OCI-LY7 (cell line): ENCODE measurements around the gene GRWD1. TPM values are rescaled to one million over a fixed set of nuclear protein-coding genes. Genes with fewer than 3 reads are reported as not detected.

ENCODE experiments used
- BruUV-seq: library from RNA; stranded (reverse); fragments of 400-500 nt; replicated peaks from 2 replicates; lab custom pipeline; 2021; lab: Mats Ljungman, UMichigan
- CTCF ChIA-PET: fragments of 300-600 bp; sonication (Branson Sonifier 250); formaldehyde crosslinking; loops from one replicate; lab custom pipeline; 2022; ENCODE audit warnings: antibody characterized with exemption; ENCODE audit not compliant: unreplicated experiment; lab: Charles Lee
- POLR2A ChIA-PET: fragments of 300-600 bp; sonication (Branson Sonifier 250); formaldehyde crosslinking; loops from one replicate; lab custom pipeline; 2022; ENCODE audit warnings: antibody characterized with exemption; lab: Charles Lee
- DNase-seq: peaks from one replicate; pipeline ENCODE4 v3.0.0-alpha.2; 2015; ENCODE audit warnings: low spot score
- H2AFZ ChIP-seq: fragments of 200-600 bp; sonication (generic), shearing (Covaris generic); 2 replicates; pipeline ENCODE4 v1.6.1; 2014; ENCODE audit warnings: mild to moderate bottlenecking, antibody characterized with exemption, low read length, moderate library complexity
- H3K27ac ChIP-seq: fragments of 200-600 bp; sonication (generic); 2 replicates; pipeline ENCODE4 v1.5.1; 2014; ENCODE audit warnings: mixed run types, low read depth, mild to moderate bottlenecking, moderate library complexity, low read length, inconsistent platforms; ENCODE audit not compliant: poor library complexity, severe bottlenecking
- H3K36me3 ChIP-seq: fragments of 200-600 bp; sonication (generic); 2 replicates; pipeline ENCODE4 v1.6.1; 2014; ENCODE audit warnings: mild to moderate bottlenecking, antibody characterized with exemption, low read length, moderate library complexity, mixed read lengths; ENCODE audit not compliant: insufficient read depth
- H3K4me1 ChIP-seq: fragments of 200-600 bp; sonication (generic); 2 replicates; pipeline ENCODE4 v1.5.1; 2014; ENCODE audit warnings: mild to moderate bottlenecking, low read length; ENCODE audit not compliant: insufficient read depth, poor library complexity, severe bottlenecking
- H3K4me2 ChIP-seq: fragments of 200-600 bp; sonication (generic); 2 replicates; pipeline ENCODE4 v1.6.1; 2014; ENCODE audit warnings: mild to moderate bottlenecking, low read length
- H3K4me3 ChIP-seq: fragments of 200-600 bp; sonication (generic); 2 replicates; pipeline ENCODE4 v1.5.1; 2014; ENCODE audit warnings: mild to moderate bottlenecking, low read depth, low read length; ENCODE audit not compliant: poor library complexity, severe bottlenecking
- H3K79me2 ChIP-seq: fragments of 200-600 bp; sonication (generic); 2 replicates; pipeline ENCODE4 v1.6.1; 2016; ENCODE audit warnings: low read depth, mild to moderate bottlenecking, low read length, moderate library complexity, mixed read lengths; ENCODE audit not compliant: insufficient read depth
- H3K9me2 ChIP-seq: fragments of 200-600 bp; sonication (generic); 2 replicates; pipeline ENCODE4 v1.6.1; 2016; ENCODE audit warnings: mild to moderate bottlenecking, low read length, mixed read lengths; ENCODE audit not compliant: insufficient read depth
- H3K9me3 ChIP-seq: fragments of 200-600 bp; sonication (generic); 2 replicates; pipeline ENCODE4 v1.6.1; 2014; ENCODE audit warnings: mild to moderate bottlenecking, mixed run types, low read length, mixed read lengths
- H4K20me1 ChIP-seq: fragments of 200-600 bp; sonication (generic); 2 replicates; pipeline ENCODE4 v1.6.1; 2014; ENCODE audit warnings: mild to moderate bottlenecking, antibody characterized with exemption, low read length, moderate library complexity, mixed read lengths; ENCODE audit not compliant: insufficient read depth
- CTCF ChIP-seq: fragments of 200-600 bp; sonication (generic); conservative IDR thresholded peaks from 2 replicates; pipeline ENCODE4 v1.5.1; 2014; ENCODE audit warnings: mild to moderate bottlenecking, antibody characterized with exemption, low read length, moderate library complexity, mixed read lengths
- EZH2phosphoT487 ChIP-seq: fragments of 200-600 bp; sonication (generic); IDR thresholded peaks from 2 replicates; pipeline ENCODE4 v1.6.1; 2018; ENCODE audit warnings: low read depth, borderline replicate concordance, mild to moderate bottlenecking, mixed run types, antibody characterized with exemption, low read length, moderate library complexity, mixed read lengths
- intact Hi-C: fragments of 100-400 bp; cut with micrococcal nuclease; formaldehyde crosslinking; loops from one replicate; pipeline ENCODE4 v1.10.0; 2022; ENCODE audit not compliant: unreplicated experiment
- total RNA-seq, 2 experiments: library from RNA; depleted of rRNA in 1 of 2; stranded (reverse); fragments of >200 nt in 1 of 2; shearing (Covaris generic) in 1 of 2; gene quantifications; 2 replicates each; pipeline ENCODE4 v1.2.3, GENCODE V29; 2014 to 2022

GRWD1 gene
- total RNA-seq, 2 experiments from 2014 or later: 32.1 to 35.8 TPM

- no peaks in the 10 kb centered on the region for H4K20me1 ChIP-seq
- peak; percentile 80 for DNase-seq
- H3K27ac ChIP-seq: no peak overlapping the region
- H3K79me2 ChIP-seq: no peaks in the 10 kb centered on the region
- H3K4me1 ChIP-seq: peaks cover 31% of the 10 kb centered on the region
- no peaks in the 10 kb centered on the region for H3K9me3 ChIP-seq
- ChIA-PET POLR2A (interaction anchor here (0.7 kb wide), 2 partner anchors 80 to 182 kb away, joined by 3 to 4 read pairs; no protein-coding TSS in a partner anchor), CTCF (no interaction called here)
- peak overlapping the region; percentile 44 for H3K4me3 ChIP-seq
- TF ChIP-seq EZH2phosphoT487 (no peak), CTCF (no peak)
- no TSS peak for BruUV-seq
- no peaks in the 10 kb centered on the region for H3K36me3 ChIP-seq
- H3K9me2 ChIP-seq: no peaks in the 10 kb centered on the region
- no peak overlapping the region for H2AFZ ChIP-seq
- peak overlapping the region; percentile 63 for H3K4me2 ChIP-seq
- intact Hi-C loops: no loop called here
Measured at GRCh38 chr19:48490981-48491792, 45.4 kb downstream of the GRWD1 start.

- POLR2A ChIA-PET: no interaction called here
- CTCF ChIA-PET: no interaction called here
- peak overlapping the region; percentile 63 for H3K4me2 ChIP-seq
- no peak for DNase-seq
- no peaks in the 10 kb centered on the region for H3K9me3 ChIP-seq
- no peaks in the 10 kb centered on the region for H3K79me2 ChIP-seq
- no TSS peak for BruUV-seq
- intact Hi-C loops: loop anchor here (2.0 kb wide), 1 partner anchor 101 kb away; the partner anchor contains the start of gene KDELR1
- H3K4me1 ChIP-seq: peaks cover 31% of the 10 kb centered on the region
- no peaks in the 10 kb centered on the region for H3K9me2 ChIP-seq
- H3K27ac ChIP-seq: no peak overlapping the region
- no peak overlapping the region for H3K4me3 ChIP-seq
- H4K20me1 ChIP-seq: no peaks in the 10 kb centered on the region
- TF ChIP-seq EZH2phosphoT487 (no peak), CTCF (no peak)
- no peaks in the 10 kb centered on the region for H3K36me3 ChIP-seq
- no peak overlapping the region for H2AFZ ChIP-seq
Measured at GRCh38 chr19:48491793-48492123, 46.0 kb downstream of the GRWD1 start.
